Activated CD4-positive, CD25-positive, alpha-beta regulatory T cell treated with anti-CD3 and anti-CD28 coated beads, Interleukin-2, amount 50 U/mL, for 72 hours (primary cell): Measurements from ENCODE around the gene IFI27L2.
A peak's percentile ranks its signal among the peaks of the same experiment; 100 is the strongest.

ENCODE experiments used
- DNase-seq: peaks from one replicate; pipeline ENCODE4 v3.0.0; 2021

The IFI27L2 gene

DNA sequence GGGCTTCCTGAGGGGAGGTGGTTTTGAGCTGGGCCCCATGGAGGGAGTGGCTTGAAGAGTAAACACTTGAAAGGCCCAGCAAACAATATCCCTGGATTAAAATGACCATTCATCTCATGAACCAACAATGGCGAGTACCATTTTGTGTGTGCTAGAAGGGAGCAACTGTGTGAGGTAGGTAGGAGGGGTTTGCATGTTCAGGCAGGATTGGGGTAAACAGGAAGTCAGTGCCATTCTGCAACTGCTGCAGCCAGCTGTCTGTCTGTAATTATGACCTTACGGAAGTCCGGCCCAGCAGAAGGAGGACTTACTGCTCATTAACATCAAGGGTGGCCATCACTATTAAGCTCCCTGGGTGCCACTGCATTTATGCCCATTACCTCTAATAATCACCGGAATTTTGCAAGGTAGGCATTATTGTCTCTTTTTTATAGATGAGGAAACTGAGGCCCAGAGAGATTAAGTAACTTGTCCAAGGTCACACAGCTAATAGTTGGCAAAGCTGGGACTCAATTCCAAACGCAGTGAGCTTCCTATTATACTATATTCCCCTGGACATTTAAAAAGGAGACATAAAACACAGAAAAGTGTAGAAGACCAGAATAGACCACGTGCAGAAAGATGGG lies 16.6 kb upstream of the IFI27L2 start:
- no peak for DNase-seq

DNA sequence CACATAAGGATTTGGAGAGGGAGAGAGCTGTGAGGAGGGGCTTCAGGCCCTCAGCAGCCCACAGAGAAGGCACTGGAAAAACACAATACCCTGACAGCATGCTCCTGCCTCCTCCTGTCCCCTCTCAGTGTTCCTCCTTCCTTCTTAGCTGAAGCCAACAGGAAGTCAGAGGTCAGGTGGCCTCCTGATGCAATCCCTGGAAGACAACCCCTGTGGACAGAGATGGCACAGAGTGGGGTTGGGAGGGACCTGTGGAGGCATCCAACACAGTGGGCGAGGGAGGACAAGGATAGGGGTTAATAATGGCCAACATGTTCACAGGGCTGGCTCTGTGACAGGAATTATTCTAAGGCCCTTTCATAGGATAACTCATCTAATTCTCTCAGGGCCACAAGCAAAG lies 15.4 kb upstream of the IFI27L2 start:
- no peak for DNase-seq

DNA sequence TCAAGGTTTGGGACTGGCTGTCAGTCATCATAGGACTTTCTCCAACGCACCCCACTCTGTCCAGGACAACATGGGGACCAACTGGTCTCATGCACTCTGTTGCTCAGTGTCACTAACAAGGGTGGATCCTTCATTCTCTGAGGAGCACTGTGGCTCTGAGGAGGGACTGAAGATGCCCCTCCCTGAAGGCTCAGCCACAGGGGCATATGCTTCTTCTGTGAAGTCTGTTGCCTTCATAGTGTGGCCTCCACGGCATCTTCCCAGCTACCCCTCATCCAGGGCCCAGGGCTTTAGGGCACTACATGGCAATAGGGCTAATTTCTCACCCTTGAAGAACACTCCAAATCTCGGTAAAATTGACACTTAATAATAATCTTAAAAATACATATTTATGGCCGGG lies 14.3 kb upstream of the IFI27L2 start:
- no peak for DNase-seq

DNA sequence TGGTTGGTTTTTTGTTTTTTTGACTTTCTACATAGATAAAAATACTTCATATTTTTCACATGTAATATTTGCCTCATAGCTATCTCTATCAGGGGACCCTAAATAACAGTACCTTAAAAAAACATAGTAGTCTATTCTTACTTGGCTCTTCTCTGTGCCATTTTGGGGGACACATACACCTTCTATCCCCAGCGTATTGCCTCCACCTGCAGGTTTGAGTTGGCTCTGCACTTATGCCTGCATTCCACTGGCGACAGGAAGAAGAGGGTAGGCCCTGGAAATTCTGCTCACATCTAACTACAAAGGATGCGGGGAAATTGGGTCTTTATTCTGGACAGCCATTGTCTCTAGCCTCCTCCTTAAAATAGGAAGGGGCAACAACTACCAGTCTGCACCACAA lies 13.8 kb upstream of the IFI27L2 start:
- DNase-seq, result no peak

DNA sequence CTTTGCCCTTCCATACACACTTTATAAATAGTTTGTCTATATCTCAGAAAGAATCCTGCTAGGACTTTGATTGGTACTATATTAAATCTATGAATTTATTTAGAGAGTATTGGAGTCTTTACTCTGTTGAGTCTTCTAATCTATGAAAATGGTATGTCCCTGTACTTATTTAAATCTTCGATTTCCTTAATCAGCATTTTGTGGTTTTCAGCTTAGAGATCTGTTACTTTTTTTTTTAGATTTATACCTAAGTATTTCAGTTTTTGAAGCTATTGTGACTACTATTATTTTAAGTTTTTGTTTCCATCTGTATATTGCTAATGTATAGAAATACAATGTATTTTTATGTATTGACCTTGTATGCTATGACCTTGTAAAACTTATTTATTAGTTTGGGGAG lies 13.4 kb upstream of the IFI27L2 start:
- no peak for DNase-seq

DNA sequence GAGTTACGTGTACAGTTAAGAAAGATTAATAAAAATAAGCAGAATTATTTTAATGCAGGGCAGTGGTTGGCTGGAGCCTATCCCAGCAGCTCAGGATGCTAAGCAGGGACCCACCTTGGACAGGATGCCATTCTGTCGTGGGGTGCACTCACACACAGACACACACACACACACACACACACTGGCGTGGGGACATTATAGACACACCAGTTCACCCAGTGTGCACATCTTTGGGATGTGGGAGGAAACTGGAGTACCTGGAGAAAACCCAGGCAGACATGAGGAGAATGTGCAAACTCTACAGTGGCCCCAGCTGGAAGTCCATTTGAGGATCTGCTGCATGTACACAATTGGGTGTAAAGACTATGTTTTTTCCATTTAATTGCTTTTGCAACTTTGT lies 12.8 kb upstream of the IFI27L2 start:
- DNase-seq, result no peak

DNA sequence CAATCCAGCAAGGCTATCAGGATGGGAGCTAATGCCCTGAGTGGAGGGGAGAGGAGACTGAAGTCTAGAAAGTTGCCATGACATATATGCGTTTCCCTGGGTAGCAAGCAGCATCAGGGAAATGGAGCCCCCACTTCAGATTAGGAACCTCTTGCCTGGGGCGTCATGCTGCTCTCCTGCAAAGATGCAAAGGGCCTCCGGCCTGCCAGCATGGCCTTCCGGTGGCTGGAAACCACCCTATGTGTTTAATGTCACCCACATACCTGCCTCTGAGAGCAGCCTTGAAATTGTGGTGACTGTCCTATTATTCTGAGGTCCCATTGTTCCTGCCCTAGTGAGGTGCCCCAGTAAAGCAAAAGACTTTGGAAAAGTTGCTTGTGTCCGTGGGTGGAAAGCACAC lies 10.0 kb upstream of the IFI27L2 start:
- no peak for DNase-seq

DNA sequence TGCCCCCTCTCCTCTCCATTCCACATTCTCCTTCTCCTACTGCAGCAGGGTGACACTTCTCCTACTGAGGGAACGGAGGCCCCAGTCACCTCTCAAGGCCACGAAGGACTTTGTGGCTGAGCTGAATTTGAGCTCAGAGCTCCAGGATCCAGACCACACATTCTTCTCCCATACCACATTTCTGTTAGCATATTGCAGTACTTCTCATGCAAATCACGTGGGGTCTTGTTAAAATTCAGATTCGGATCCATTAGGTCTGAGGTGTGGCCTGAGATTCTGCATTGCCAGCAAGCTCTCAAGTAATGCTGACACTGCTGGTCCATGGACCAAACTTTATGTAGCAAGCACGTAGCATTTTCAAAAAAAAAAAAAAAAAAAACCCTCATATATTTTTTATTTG lies 9.6 kb upstream of the IFI27L2 start:
- no peak for DNase-seq

DNA sequence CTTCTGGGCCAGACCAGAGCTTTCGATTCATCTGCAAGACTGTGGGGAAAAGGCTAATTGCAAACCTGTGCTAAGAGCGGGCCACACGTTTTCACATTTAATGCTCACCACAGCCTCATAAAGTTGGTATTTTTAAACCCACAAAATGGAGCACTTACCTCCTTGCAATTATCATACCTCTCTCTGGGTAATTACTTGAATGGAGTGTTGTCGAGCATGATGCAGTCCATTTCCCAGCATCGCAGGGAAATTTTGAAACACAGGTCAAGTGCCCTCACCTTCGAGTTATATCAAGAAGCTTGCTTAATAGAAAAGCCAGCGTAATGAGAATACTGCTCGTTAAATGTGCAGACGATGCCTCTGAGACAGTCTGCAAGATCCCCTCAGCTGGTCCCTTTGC lies 8.8 kb upstream of the IFI27L2 start:
- no peak for DNase-seq

DNA sequence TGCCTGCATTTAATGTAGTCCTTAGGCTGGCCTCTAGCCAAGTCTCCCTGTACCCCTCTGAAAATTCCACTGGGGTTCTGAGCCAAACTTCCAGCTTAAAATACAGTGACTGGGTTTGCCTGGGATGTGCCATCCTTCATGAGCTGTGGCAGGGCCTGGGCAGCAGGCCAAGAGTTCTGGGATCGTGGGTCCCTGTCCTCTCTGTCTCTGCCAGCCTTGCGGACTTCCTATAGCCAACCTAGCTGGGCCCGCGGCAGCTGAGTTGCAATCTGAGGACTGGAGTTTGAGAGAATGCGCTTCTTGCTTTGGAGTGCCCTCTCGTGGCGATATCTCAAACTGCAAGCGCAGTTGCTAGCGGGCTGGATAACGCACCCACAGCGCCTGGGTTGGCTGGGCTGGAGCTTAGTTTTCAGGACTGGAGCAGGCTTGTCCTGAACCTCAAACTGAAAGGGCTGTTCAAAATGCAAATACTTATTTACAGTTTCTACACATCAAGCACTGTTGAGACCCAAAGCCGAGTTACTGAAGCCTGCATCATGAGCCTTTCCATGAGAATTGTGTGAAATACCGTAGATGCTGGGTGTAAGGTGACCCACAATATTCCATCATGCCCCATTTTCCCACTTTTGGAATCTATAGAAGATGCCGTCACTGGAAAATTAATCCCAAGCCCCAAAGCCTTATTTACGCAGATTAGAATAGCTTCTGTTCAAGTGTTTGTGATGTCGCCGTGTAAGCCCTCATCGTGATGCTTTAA lies 7.3 kb upstream of the IFI27L2 start:
- DNase-seq, result peak; percentile 86

DNA sequence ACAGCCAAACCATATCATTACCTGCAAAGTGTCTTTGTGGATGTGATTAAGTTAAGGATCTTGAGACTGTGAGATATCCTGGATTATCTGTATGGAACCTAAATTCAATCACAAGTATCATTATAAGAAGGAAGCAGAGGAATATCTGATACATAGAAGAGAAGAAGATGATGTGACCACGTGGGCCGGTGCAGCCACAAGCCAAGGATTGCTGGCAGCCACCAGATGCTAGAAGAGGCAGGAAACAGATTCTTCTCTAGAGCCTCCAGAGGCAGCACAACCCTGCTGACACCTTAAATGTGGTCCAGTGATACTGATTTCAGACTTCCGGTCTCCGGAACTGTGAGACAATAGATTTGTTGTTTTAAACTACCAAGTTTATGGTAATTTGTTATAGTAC lies 6.1 kb upstream of the IFI27L2 start:
- DNase-seq, result no peak

DNA sequence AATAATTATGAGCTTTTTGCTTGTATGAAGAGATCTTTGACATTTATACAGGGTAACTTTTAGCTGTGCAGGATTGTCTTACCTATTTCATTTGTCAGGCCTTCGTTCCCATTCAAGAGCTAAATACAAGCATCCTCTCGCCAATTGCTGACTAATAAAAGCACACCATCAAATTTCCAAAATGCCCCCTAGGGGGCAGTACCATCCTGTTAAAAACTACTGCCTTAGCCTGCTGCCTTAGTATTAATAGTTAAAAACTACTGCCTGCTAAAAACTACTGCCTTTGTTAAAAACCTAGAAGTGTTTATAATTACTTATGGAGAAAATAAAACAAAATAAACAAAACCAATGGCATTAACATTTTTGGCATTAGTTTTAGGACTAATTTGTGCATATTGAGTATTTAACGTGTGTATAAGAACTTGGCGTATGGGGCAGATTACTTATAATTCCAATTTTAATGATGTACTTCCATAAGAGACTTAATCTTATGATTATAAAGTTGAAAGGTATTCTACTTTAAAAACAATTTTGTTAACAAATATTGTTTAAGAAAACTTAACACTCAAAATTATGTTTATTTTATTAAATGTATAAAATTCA lies 3.0 kb upstream of the IFI27L2 start:
- DNase-seq, result peak; percentile 46

DNA sequence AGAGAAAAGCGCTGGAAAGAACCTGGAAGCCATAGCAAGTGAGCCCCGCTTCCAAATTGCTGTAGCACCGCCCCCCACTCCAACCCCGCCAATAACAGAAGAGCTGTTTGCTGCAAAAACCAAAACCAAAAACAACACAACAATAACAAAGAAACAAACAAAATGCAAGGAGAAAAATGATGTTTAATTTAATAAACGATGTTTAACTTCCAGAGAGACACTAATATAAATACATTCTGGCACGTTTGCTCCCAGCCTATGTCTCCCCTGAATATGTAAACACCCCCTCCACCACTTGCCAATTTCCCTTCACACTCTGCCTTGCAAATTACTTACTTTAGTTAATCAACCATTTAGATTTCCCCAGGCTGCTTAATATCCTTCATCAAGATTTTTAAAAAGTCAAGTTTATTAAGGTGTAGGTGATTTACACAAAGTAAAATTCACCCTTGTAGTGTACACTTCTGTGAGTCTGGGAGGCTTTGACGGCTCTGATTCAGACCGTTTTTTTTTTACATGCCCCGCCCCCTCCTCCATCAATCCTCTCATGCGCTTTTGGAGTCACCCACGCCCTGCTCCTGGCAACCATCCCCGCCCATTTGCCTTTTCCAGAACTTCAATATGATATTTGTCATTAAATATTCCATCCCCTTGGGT lies 482 bp upstream of the IFI27L2 start:
- peak; percentile 37 for DNase-seq

DNA sequence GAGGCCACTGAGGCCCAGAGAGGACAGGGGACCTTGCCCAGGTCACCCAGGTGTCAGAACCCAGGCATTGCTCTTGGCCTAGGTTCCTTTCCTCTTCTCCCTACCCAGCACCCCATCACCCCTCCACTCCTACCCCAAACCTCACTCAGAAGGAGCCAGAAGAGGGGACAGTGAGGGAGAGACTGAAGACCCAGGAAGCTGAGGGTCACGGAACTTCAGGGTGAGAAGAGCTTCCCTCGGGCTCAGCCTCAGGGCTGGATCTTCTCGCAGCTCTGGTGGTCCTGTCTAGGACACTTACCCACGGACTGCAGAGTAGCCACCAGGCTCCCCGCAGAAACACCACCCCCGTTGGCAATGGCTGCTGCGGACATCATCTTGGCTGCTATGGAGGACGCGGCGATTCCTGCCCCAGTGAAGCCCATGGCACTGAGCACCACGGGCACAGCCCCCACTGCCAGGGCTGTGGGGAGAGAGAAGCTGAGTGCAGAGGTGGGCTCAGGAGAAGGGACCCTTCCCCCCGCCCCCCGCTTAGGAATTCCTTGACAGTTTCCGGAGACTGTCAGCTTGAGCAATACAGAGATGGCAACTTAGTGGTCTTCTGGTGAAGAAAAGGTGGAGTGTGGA lies 1.1 kb downstream of the IFI27L2 start:
- no peak for DNase-seq

DNA sequence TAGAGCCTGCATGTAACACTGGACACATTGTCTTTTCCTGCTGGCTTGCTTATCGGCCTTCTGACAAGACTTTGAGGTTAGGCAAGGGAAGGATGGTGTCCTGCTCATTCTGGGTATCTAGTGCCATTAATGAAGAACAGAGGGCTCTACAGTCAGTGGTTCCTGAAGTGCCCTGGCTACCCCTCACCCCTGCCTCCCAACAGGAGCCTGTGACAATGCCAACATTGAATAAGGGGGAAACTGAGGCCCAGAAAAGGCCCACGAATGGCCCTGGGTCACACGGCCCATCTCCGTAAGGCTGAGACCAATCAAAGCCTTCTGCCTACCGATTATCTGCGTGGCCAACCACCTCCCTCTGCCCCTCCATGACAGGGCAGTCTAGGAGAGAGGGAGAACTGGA lies 2.1 kb downstream of the IFI27L2 start:
- no peak for DNase-seq

DNA sequence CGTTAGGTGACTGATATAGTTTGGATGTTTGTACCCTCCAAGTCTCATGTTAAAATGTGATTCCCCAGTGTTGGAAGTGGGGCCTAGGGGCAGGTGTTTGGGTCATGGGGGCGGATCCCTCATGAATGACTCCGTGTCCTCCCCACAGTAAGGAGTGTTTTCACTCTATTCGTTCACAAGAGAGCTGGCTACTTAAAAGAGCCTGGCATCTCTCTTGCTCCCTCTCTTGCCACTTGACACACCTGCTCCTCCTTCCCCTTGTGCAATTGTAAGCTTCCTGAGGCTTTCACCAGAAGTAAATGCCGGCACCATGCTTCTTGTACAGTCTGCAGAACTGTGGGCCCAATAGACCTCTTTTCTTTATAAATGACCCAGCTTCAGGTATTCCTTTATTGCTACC lies 2.6 kb downstream of the IFI27L2 start:
- no peak for DNase-seq

DNA sequence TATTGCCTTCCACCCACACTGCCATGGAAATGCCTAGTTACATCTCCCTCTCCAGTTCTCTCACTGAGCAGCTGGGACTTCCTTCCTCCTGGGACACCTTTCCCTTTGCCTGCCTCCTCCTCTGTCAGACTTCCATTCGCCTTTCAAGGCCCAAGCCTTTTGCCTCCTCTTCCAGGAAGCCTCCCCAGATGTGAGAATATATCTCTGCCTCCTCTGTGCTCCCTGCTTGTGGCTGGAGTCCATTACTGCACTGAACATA lies 3.1 kb downstream of the IFI27L2 start:
- DNase-seq, result no peak

DNA sequence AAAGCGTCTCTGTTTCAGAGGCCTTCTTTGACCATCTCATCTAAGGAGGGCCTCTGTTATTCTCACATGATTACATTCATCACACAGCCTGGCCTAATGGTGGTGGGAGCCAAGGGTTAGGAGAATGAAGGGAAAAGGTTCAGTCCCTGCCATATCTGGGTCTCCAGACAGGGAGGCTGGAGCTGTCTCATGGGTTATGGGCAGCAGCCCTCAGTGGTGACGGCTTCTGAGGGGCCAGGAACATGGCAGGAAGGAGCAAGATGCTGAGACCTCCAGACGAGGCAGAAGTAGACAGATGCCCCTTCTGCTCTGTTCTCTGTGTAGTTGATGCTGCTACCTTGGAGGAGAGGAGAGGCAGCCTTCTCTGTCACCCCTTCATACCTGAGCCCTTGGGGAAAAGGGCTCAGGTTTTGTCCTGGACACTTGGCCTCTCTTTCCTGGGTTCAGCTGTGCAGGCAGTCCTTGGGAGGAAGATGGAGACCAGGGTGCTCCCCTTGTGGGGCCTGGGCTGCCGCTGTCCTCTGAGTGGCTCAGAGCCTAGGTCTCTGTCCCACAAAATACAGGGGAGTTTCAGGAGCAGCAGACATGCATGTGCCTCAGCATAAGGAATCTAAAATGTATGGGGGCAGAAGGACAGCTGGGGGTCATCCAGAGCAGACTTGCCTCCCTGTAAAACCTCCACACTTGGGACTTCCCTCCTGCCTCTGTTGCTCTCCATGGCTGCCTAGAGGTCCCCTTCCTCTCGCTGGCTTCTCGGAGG lies 3.6 kb downstream of the IFI27L2 start:
- no peak for DNase-seq

DNA sequence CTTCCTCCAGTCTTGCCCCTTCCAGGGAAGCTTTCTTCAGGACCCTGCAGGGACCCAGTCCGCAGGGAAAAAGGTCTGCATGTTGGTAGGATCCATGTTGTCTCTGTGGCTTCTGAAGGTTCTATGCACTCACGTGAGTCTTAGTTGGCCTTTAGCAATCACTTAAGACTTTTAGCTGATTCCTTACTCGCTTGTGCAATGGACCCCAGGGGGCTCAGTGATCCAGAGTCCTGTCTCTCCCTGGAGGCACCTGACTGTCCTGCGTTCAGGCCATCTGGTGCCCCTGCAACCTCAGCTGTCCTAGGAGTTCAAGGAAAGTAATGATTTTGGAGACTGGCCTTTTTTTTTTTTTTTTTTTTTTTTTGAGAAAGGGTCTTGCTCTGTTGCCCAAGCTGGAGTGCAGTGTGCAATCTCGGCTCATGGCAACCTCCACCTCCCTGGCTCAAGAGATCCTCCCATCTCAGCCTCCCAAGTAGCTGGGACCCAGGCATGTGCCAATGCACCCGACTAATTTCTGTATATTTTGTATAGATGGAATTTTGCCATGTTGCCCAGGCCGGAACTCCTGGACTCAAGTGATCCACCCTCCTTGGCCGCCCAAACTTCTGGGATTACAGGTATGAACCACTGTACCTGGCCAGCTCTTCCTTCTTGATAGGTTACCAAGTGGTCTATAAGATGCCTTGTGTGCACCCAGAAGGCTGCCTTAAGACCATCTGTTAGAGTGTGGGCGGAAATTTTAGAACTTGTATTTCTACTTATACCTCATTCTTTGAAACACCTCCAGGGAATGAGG lies 4.6 kb downstream of the IFI27L2 start:
- DNase-seq, result peak; percentile 6

DNA sequence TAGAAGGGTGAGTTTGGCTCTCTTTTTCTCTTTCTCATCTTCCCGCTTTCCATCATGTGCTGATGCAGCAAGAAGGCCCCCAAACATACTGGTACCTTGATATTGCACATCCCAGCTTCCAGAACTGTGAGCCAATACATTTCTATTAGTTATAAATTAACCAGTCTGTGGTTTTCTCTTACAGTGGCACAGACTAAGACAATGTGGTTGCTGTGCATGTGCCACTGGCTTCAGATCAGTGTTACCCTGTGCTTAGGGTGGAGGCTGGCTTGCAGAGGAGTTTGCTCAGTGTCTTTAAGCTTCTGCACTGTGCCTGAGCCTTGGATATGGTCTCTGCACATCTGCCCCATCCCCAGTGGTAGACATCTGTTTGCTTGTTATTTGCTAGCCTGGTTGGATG lies 5.5 kb downstream of the IFI27L2 start:
- DNase-seq, result no peak

DNA sequence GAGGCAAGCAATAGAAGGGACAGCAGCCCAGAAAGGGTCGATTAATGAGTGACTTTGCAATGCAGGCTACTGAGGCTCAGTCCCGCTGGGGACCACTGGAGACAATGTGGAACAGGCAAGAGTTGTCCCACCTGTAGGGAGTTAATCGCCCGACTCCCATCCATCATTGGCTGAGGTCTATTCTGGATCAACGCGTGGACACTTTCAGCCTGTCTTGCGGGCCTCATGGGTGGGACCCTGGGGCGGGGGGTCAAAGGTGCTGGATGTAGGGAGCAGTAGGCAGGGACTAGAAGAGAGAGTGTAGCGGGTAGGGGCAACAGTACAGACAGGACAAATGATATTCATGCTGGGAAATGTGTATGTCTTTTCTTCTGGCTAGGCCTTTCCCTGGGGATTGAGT lies 6.1 kb downstream of the IFI27L2 start:
- DNase-seq, result peak; percentile 13

DNA sequence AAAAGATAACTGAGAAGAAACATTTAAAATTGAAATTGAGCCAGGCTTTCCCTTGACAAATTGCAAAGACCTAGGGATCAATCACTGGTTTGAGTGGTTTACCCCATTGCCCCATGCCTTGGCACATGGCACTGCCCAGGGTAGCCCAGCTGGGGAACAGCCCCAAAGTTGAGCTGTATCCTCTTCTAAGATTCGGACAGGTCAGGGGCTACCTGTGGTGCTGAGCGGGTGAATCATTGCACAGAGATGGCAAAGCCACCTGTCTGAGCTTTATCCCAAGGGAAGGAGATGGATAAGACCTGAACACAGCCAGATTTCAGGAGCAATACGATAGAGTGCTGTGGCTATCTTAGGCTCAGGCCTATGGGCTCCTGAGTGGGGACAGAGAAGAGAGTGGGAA lies 7.0 kb downstream of the IFI27L2 start:
- DNase-seq, result no peak
